ENCODE measurements around the gene FAM120A. TPM values are rescaled to one million over a fixed set of nuclear protein-coding genes. Genes with fewer than 3 reads are reported as not detected.

The FAM120A gene
- total and polyA plus RNA-seq, 9 of the 15 experiments (the other 6 are each of a cell fraction or from before 2014, with no cell fraction given), result 8.7 to 71.0 (median 42.2) TPM

GRCh38 chr9:93566408-93567270, 115.2 kb downstream of the FAM120A start (continued):
- TF ChIP-seq RBM25 (IDR thresholded peaks at IDR 0.05; ENCODE audit: low read depth, low read length, severe bottlenecking) (no peak), ZNF584 (CRISPR knock-in tag; IDR thresholded peaks at IDR 0.05; ENCODE audit: low read depth) (no peak), NFIC (IDR thresholded peaks at IDR 0.05) (no peak), ERF (CRISPR knock-in tag; IDR thresholded peaks at IDR 0.05) (0 out of 2 replicates have a peak, but pooled peaks have one; percentile 73), TFAM (CRISPR knock-in tag; conservative IDR thresholded peaks at IDR 0.05) (no peak), ZFX (CRISPR knock-in tag; IDR thresholded peaks at IDR 0.05) (peak; percentile 99), BCOR (IDR thresholded peaks at IDR 0.05) (no peak), ATF1 (CRISPR knock-in tag; IDR thresholded peaks at IDR 0.05) (no peak), ATF1 (tag; IDR thresholded peaks at IDR 0.05) (no peak; the same call in none of the 2 replicates), ARID1B (IDR thresholded peaks at IDR 0.05) (no peak), KLF10 (CRISPR knock-in tag; IDR thresholded peaks at IDR 0.05) (no peak), SPI1 (IDR thresholded peaks at IDR 0.05; ENCODE audit: borderline replicate concordance, low read depth, low read length) (no peak), PHB2 (IDR thresholded peaks at IDR 0.05; ENCODE audit: low read depth) (no peak), ZNF263 (CRISPR knock-in tag; IDR thresholded peaks at IDR 0.05; ENCODE audit: borderline replicate concordance) (no peak), RB1 (IDR thresholded peaks at IDR 0.05; ENCODE audit: low read depth) (peak; percentile 94), ZNF12 (CRISPR knock-in tag; IDR thresholded peaks at IDR 0.05) (0 out of 2 replicates have a peak, but pooled peaks have one; percentile 55), CREB3L1 (IDR thresholded peaks at IDR 0.05; ENCODE audit: borderline replicate concordance, low read depth) (peak; percentile 63; the same call in 1 of the 2 replicates), EWSR1 (IDR thresholded peaks at IDR 0.05; ENCODE audit: borderline replicate concordance, low read depth, partially characterized antibody) (no peak)
- TF ChIP-seq, protein P1, sequence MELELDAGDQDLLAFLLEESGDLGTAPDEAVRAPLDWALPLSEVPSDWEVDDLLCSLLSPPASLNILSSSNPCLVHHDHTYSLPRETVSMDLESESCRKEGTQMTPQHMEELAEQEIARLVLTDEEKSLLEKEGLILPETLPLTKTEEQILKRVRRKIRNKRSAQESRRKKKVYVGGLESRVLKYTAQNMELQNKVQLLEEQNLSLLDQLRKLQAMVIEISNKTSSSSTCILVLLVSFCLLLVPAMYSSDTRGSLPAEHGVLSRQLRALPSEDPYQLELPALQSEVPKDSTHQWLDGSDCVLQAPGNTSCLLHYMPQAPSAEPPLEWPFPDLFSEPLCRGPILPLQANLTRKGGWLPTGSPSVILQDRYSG (tag; conservative IDR thresholded peaks at IDR 0.05; ENCODE audit: low read depth), result peak; percentile 36; the same call in 1 of the 2 replicates
- TF ChIP-seq, protein P2, sequence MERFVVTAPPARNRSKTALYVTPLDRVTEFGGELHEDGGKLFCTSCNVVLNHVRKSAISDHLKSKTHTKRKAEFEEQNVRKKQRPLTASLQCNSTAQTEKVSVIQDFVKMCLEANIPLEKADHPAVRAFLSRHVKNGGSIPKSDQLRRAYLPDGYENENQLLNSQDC (CRISPR knock-in tag; IDR thresholded peaks at IDR 0.05), result no peak
- TF ChIP-seq, protein P3, sequence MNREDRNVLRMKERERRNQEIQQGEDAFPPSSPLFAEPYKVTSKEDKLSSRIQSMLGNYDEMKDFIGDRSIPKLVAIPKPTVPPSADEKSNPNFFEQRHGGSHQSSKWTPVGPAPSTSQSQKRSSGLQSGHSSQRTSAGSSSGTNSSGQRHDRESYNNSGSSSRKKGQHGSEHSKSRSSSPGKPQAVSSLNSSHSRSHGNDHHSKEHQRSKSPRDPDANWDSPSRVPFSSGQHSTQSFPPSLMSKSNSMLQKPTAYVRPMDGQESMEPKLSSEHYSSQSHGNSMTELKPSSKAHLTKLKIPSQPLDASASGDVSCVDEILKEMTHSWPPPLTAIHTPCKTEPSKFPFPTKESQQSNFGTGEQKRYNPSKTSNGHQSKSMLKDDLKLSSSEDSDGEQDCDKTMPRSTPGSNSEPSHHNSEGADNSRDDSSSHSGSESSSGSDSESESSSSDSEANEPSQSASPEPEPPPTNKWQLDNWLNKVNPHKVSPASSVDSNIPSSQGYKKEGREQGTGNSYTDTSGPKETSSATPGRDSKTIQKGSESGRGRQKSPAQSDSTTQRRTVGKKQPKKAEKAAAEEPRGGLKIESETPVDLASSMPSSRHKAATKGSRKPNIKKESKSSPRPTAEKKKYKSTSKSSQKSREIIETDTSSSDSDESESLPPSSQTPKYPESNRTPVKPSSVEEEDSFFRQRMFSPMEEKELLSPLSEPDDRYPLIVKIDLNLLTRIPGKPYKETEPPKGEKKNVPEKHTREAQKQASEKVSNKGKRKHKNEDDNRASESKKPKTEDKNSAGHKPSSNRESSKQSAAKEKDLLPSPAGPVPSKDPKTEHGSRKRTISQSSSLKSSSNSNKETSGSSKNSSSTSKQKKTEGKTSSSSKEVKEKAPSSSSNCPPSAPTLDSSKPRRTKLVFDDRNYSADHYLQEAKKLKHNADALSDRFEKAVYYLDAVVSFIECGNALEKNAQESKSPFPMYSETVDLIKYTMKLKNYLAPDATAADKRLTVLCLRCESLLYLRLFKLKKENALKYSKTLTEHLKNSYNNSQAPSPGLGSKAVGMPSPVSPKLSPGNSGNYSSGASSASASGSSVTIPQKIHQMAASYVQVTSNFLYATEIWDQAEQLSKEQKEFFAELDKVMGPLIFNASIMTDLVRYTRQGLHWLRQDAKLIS (CRISPR knock-in tag; IDR thresholded peaks at IDR 0.05), result peak; percentile 89; the same call in 1 of the 2 replicates
